ENCODE data around the gene CYB5RL. TPM values are rescaled to one million over a fixed set of nuclear protein-coding genes. Genes with fewer than 3 reads are reported as not detected.

CYB5RL gene
- total RNA-seq, 2 experiments from 2014 or later: 2.0 to 2.1 TPM

DNA sequence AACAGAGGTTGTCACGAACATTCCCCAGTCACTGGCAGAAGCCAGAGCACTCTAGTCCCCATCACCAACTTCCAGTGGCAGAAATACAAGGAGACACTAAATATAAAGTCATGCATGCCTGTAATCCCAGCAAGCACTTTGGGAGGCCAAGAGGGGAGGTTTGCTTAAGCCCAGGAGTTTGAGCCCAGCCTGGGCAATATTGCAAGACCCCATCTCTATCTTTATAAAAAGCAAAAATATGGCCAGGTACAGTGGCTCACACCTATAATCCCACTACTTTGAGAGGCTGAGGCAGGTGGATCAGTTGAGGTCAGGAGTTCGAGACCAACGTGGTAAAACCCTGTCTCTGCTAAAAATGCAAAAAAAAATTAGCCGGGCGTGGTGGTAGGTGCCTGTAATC lies 6.4 kb downstream of the CYB5RL start:
- Mint-ChIP-seq H3K27me3 (no peaks in the 10 kb centered on the region), H3K27ac (no peak overlapping the region)
- intact Hi-C loops (cut with DNase I, micrococcal nuclease): no loop called here

DNA sequence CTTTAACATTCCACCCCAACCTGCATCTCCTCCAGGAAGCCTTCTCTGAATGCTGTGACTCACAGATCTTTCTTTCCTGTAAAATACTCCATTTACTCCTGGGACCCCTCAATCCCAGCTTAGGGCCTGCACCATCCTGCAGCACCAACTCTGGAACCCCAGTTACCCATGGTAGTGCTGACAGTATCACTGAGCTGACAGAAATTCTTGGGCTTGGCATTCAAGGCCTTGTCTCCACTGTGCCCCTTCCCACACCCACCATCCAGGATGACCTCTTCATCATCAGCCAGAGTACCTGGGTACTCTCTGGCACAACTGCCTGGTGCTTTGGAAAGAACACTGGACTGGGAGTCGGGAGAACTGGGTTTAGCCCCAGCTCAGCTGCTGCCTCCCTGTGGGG lies 8.3 kb downstream of the CYB5RL start:
- ATAC-seq (ENCODE audit: poor library complexity): no peak
- peaks cover 41% of the 10 kb centered on the region for H3K36me3 ChIP-seq (ENCODE audit: insufficient read depth, low read length)
- CTCF ChIA-PET: no interaction called here

More for the DNA sequence above, 6.4 kb downstream of the CYB5RL start:
- no peaks in the 10 kb centered on the region for H3K27me3 ChIP-seq (ENCODE audit: control insufficient read depth in 1 of 2, insufficient read depth in 2 of 2, low read length in 2 of 2)
- POLR2A ChIA-PET: no interaction called here
- Mint-ChIP-seq H3K4me1 (ENCODE audit: low read depth) (no peaks in the 10 kb centered on the region), H3K36me3 (ENCODE audit: low read depth) (peaks cover 56% of the 10 kb centered on the region), H3K9me3 (no peaks in the 10 kb centered on the region), H3K4me3 (no peak overlapping the region)
- TF ChIP-seq, protein P1, sequence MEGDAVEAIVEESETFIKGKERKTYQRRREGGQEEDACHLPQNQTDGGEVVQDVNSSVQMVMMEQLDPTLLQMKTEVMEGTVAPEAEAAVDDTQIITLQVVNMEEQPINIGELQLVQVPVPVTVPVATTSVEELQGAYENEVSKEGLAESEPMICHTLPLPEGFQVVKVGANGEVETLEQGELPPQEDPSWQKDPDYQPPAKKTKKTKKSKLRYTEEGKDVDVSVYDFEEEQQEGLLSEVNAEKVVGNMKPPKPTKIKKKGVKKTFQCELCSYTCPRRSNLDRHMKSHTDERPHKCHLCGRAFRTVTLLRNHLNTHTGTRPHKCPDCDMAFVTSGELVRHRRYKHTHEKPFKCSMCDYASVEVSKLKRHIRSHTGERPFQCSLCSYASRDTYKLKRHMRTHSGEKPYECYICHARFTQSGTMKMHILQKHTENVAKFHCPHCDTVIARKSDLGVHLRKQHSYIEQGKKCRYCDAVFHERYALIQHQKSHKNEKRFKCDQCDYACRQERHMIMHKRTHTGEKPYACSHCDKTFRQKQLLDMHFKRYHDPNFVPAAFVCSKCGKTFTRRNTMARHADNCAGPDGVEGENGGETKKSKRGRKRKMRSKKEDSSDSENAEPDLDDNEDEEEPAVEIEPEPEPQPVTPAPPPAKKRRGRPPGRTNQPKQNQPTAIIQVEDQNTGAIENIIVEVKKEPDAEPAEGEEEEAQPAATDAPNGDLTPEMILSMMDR (IDR thresholded peaks at IDR 0.05): no peak
- no peak for DNase-seq
- ATAC-seq (ENCODE audit: poor library complexity): no peak
- H3K27ac ChIP-seq (ENCODE audit: low read depth in 1 of 2, low read length in 2 of 2): no peak overlapping the region
- no peak overlapping the region for H3K4me3 ChIP-seq (ENCODE audit: low read length)
- peaks cover 41% of the 10 kb centered on the region for H3K36me3 ChIP-seq (ENCODE audit: insufficient read depth, low read length)
- CTCF ChIA-PET: no interaction called here
- no peaks in the 10 kb centered on the region for H3K9me3 ChIP-seq (ENCODE audit: control insufficient read depth in 1 of 2, insufficient read depth in 1 of 2, low read length in 2 of 2)
- no peaks in the 10 kb centered on the region for H3K4me1 ChIP-seq (ENCODE audit: insufficient read depth, low read length)

DNA sequence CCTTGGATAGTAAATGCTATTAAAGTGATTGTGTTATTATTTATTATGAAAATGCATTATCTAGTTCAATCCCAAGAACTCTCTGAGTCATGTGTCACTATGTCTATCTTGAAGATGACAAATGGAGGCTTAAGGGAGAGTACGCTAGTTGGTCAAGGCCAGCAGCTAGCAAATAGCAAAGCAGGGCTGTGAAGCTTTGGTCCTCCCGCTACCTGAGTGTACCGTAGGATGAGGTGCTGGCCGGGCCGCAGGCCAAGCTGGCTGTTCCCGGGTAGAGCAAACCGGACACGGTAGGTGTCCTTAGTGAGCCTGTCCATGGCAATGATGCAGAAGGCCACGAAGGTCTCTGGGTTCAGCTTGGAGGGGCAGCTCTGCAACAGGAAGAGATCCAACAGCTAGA lies 9.3 kb downstream of the CYB5RL start:
- peaks cover 79% of the 10 kb centered on the region for H3K36me3 Mint-ChIP-seq (ENCODE audit: low read depth)

More for the DNA sequence above, 8.3 kb downstream of the CYB5RL start:
- Histone ChIP-seq H3K4me3 (ENCODE audit: low read length) (no peak overlapping the region), H3K9me3 (ENCODE audit: control insufficient read depth in 1 of 2, insufficient read depth in 1 of 2, low read length in 2 of 2) (no peaks in the 10 kb centered on the region), H3K27me3 (ENCODE audit: control insufficient read depth in 1 of 2, insufficient read depth in 2 of 2, low read length in 2 of 2) (no peaks in the 10 kb centered on the region), H3K4me1 (ENCODE audit: insufficient read depth, low read length) (no peaks in the 10 kb centered on the region), H3K27ac (ENCODE audit: low read depth in 1 of 2, low read length in 2 of 2) (no peak overlapping the region)
- H3K4me1 Mint-ChIP-seq (ENCODE audit: low read depth): no peaks in the 10 kb centered on the region
- H3K9me3 Mint-ChIP-seq: no peaks in the 10 kb centered on the region
- H3K4me3 Mint-ChIP-seq: no peak overlapping the region
- DNase-seq: no peak
- TF ChIP-seq, protein P1 (IDR thresholded peaks at IDR 0.05): no peak
- intact Hi-C loops (cut with DNase I, micrococcal nuclease): loop anchor here in 1 of 2 experiments (2.0 kb wide), 1 partner anchor 23 kb away; no protein-coding TSS in a partner anchor
- no peaks in the 10 kb centered on the region for H3K27me3 Mint-ChIP-seq
- H3K27ac Mint-ChIP-seq: no peak overlapping the region
- peaks cover 74% of the 10 kb centered on the region for H3K36me3 Mint-ChIP-seq (ENCODE audit: low read depth)
- POLR2A ChIA-PET: no interaction called here

More for the DNA sequence above, 9.3 kb downstream of the CYB5RL start:
- Histone ChIP-seq H3K4me3 (ENCODE audit: low read length) (no peak overlapping the region), H3K27ac (ENCODE audit: low read depth in 1 of 2, low read length in 2 of 2) (no peak overlapping the region), H3K27me3 (ENCODE audit: control insufficient read depth in 1 of 2, insufficient read depth in 2 of 2, low read length in 2 of 2) (no peaks in the 10 kb centered on the region), H3K9me3 (ENCODE audit: control insufficient read depth in 1 of 2, insufficient read depth in 1 of 2, low read length in 2 of 2) (no peaks in the 10 kb centered on the region), H3K4me1 (ENCODE audit: insufficient read depth, low read length) (no peaks in the 10 kb centered on the region), H3K36me3 (ENCODE audit: insufficient read depth, low read length) (peaks cover 38% of the 10 kb centered on the region)
- ATAC-seq (ENCODE audit: poor library complexity) (no peak), DNase-seq (no peak)
- Mint-ChIP-seq H3K4me1 (ENCODE audit: low read depth) (no peaks in the 10 kb centered on the region), H3K9me3 (no peaks in the 10 kb centered on the region), H3K27ac (no peak overlapping the region), H3K27me3 (no peaks in the 10 kb centered on the region), H3K4me3 (no peak overlapping the region)
- ChIA-PET POLR2A (interaction anchor here (0.6 kb wide), 1 partner anchor 10 kb away, joined by 3 read pairs; the partner anchor contains the start of genes CYB5RL and MRPL37), CTCF (no interaction called here)
- TF ChIP-seq, protein P1 (IDR thresholded peaks at IDR 0.05): no peak
- intact Hi-C loops (cut with DNase I, micrococcal nuclease): loop anchor here in 1 of 2 experiments (2.0 kb wide), 1 partner anchor 24 kb away; no protein-coding TSS in a partner anchor
